B cell (primary cell): ENCODE data around the gene CARMIL1. TPM values are rescaled to one million over a fixed set of nuclear protein-coding genes. Genes with fewer than 3 reads are reported as not detected.

Experiments
- ATAC-seq: fragments of 200-7000 bp; cut with Tn5 transposase; one replicate; pipeline ENCODE4 v1.10.0; 2021; ENCODE audit warnings: low read depth, mild to moderate bottlenecking, moderate number of reproducible peaks, moderate library complexity
- CTCF ChIA-PET: fragments of 350-600 bp; sonication (Branson Sonifier 250); formaldehyde crosslinking; loops from one replicate; lab custom pipeline; 2021; ENCODE audit warnings: antibody characterized with exemption, inconsistent platforms; lab: Charles Lee
- POLR2A ChIA-PET: fragments of 350-600 bp; sonication (Branson Sonifier 250); formaldehyde crosslinking; loops from one replicate; lab custom pipeline; 2021; ENCODE audit warnings: antibody characterized with exemption; lab: Charles Lee
- DNase-seq: peaks from one replicate; pipeline ENCODE4 v3.0.0; 2013
- H2AFZ ChIP-seq: 2 replicates; pipeline ENCODE4 v1.6.1; 2012; ENCODE audit warnings: mild to moderate bottlenecking, low read depth, low read length; ENCODE audit not compliant: insufficient read depth, poor library complexity, severe bottlenecking
- H3K27ac ChIP-seq, 2 donors: 1 replicate in 1 of 2; 2 replicates in 1 of 2; pipeline ENCODE4 v1.5.1; 2012 to 2013; ENCODE audit warnings: low read length in 2 of 2, mild to moderate bottlenecking in 2 of 2, moderate library complexity in 1 of 2
- H3K27me3 ChIP-seq, 4 experiments: fragments of 200-600 bp in 1 of 4; sonication (generic) in 1 of 4; replicated peaks in 1 of 4; 1 replicate in 2 of 4; 2 replicates in 2 of 4; pipeline versions ENCODE4 v1.6.1 to v1.7.0; 2013 to 2016; ENCODE audit warnings: low read length in 3 of 4, mild to moderate bottlenecking in 2 of 4, mixed read lengths in 1 of 4, moderate library complexity in 1 of 4; ENCODE audit not compliant: insufficient read depth in 4 of 4, control insufficient read depth in 3 of 4; ENCODE audit errors: control extremely low read depth in 1 of 4
- H3K36me3 ChIP-seq, 2 experiments: replicated peaks in 1 of 2; 1 replicate in 1 of 2; 2 replicates in 1 of 2; pipeline versions ENCODE4 v1.6.1 to v1.7.1; 2013; ENCODE audit warnings: low read length in 1 of 2; ENCODE audit not compliant: insufficient read depth in 2 of 2, control insufficient read depth in 1 of 2; ENCODE audit errors: control extremely low read depth in 1 of 2, extremely low read depth in 1 of 2
- H3K4me1 ChIP-seq, 2 donors: fragments of 200-600 bp in 1 of 2; sonication (generic) in 1 of 2; 1 replicate in 1 of 2; 2 replicates in 1 of 2; pipeline versions ENCODE4 v1.5.1 to v1.6.1; 2013 to 2017; ENCODE audit warnings: low read length in 2 of 2; ENCODE audit not compliant: control insufficient read depth in 2 of 2, insufficient read depth in 2 of 2
- H3K4me2 ChIP-seq: replicated peaks from 2 replicates; pipeline ENCODE3; 2012; ENCODE audit warnings: mild to moderate bottlenecking, low read depth, low read length; ENCODE audit not compliant: poor library complexity, severe bottlenecking
- H3K4me3 ChIP-seq, 5 experiments: fragments of 200-600 bp in 1 of 5; sonication (generic) in 1 of 5; 1 replicate in 3 of 5; 2 replicates in 2 of 5; pipeline versions ENCODE4 v1.5.1 to v1.7.0; 2011 to 2016; ENCODE audit warnings: low read length in 4 of 5, mild to moderate bottlenecking in 4 of 5, low read depth in 2 of 5, control low read depth in 1 of 5, moderate library complexity in 1 of 5; ENCODE audit not compliant: insufficient read depth in 1 of 5; ENCODE audit errors: control extremely low read depth in 1 of 5, extremely low read depth in 1 of 5
- H3K79me2 ChIP-seq: fragments of 200-600 bp; sonication (generic); one replicate; pipeline ENCODE4 v1.6.0; 2016; ENCODE audit warnings: low read length; ENCODE audit not compliant: control insufficient read depth, insufficient read depth
- H3K9ac ChIP-seq: fragments of 200-600 bp; sonication (generic); 2 replicates; pipeline ENCODE4 v1.6.1; 2017; ENCODE audit warnings: mild to moderate bottlenecking, low read length, moderate library complexity
- H3K9me3 ChIP-seq, 3 donors: one replicate each; pipeline versions ENCODE4 v1.6.1 to v1.7.1; 2013; ENCODE audit warnings: low read length in 2 of 3; ENCODE audit not compliant: control insufficient read depth in 2 of 3, insufficient read depth in 1 of 3; ENCODE audit errors: control extremely low read depth in 1 of 3
- H4K20me1 ChIP-seq: 2 replicates; pipeline ENCODE4 v1.6.0; 2012; ENCODE audit warnings: mild to moderate bottlenecking, low read length; ENCODE audit not compliant: insufficient read depth, control insufficient read depth, poor library complexity, severe bottlenecking
- H3K27ac Mint-ChIP-seq: one replicate; pipeline ENCODE4 v1.8.0; 2021; ENCODE audit warnings: mixed read lengths
- H3K27me3 Mint-ChIP-seq: one replicate; pipeline ENCODE4 v1.8.0; 2021; ENCODE audit warnings: mixed read lengths
- H3K4me1 Mint-ChIP-seq: one replicate; pipeline ENCODE4 v1.8.0; 2021; ENCODE audit warnings: mixed read lengths
- H3K4me3 Mint-ChIP-seq: one replicate; pipeline ENCODE4 v1.8.0; 2021; ENCODE audit warnings: mixed read lengths
- H3K9me3 Mint-ChIP-seq: one replicate; pipeline ENCODE4 v1.8.0; 2022; ENCODE audit warnings: mixed read lengths; ENCODE audit not compliant: insufficient read depth
- CTCF ChIP-seq: fragments of 200-600 bp; IDR thresholded peaks from one replicate; pipeline ENCODE4 v1.8.0; 2022; ENCODE audit warnings: antibody characterized with exemption, mild to moderate bottlenecking
- EZH2 ChIP-seq: IDR thresholded peaks from 2 replicates; pipeline ENCODE4 v1.6.1; 2012; ENCODE audit warnings: borderline replicate concordance, low read depth, mild to moderate bottlenecking, moderate library complexity, low read length; ENCODE audit not compliant: insufficient read depth, poor library complexity, severe bottlenecking
- WGBS: methylation state at CpG from one replicate; pipeline ENCODE4 v1.1.5; 2013; ENCODE audit warnings: missing lambda C conversion rate; ENCODE audit not compliant: insufficient coverage; 5-methylcytosine and 5-hydroxymethylcytosine counted together
- intact Hi-C: fragments of 100-400 bp; cut with micrococcal nuclease; formaldehyde crosslinking; loops from one replicate; pipeline ENCODE4 v1.10.0; 2022
- polyA plus RNA-seq: library from polyadenylated mRNA; depleted of rRNA; stranded (reverse); fragments of >200 nt; gene quantifications from 2 replicates; pipeline ENCODE4 v1.2.3, GENCODE V29; 2012
- total RNA-seq, 2 donors: library from RNA; stranded (reverse); fragments of 120-200 nt in 1 of 2; gene quantifications; 1 replicate in 1 of 2; 2 replicates in 1 of 2; pipeline versions ENCODE4 v1.2.3 to v1.2.4, GENCODE V29; 2013 to 2022

CARMIL1 gene
- total and polyA plus RNA-seq, 2 donors (not counting 1 experiment from before 2014, with no cell fraction given), result 7.5 to 11.0 TPM

- Mint-ChIP-seq H3K9me3 (no peaks in the 10 kb centered on the region), H3K27me3 (peaks cover 3% of the 10 kb centered on the region), H3K27ac (no peak overlapping the region), H3K4me1 (peaks cover 7% of the 10 kb centered on the region), H3K4me3 (no peak overlapping the region)
- H4K20me1 ChIP-seq, result no peaks in the 10 kb centered on the region
- no peaks in the 10 kb centered on the region for H3K36me3 ChIP-seq
- H3K9me3 ChIP-seq, result no peaks in the 10 kb centered on the region
- no peaks in the 10 kb centered on the region for H3K27me3 ChIP-seq
- no peaks in the 10 kb centered on the region for H3K4me1 ChIP-seq
- CTCF ChIA-PET, result no interaction called here
- H3K79me2 ChIP-seq, result no peaks in the 10 kb centered on the region
- H2AFZ ChIP-seq, result no peak overlapping the region
- WGBS, result no CpG with 5 or more reads among the region's 4 CpGs
- POLR2A ChIA-PET, result no interaction called here
- DNase-seq, result no peak
- TF ChIP-seq EZH2, result no peak
- TF ChIP-seq CTCF, result no peak
- no peak overlapping the region for H3K4me2 ChIP-seq
- no peak overlapping the region for H3K4me3 ChIP-seq
- H3K27ac ChIP-seq, result no peak overlapping the region
- H3K9ac ChIP-seq, result no peak overlapping the region
- ATAC-seq, result no peak
- intact Hi-C loops, result no loop called here
Observed at GRCh38 chr6:25463441-25463840, 184.3 kb downstream of the CARMIL1 start.

- Histone ChIP-seq H3K27me3 (no peaks in the 10 kb centered on the region), H3K9ac (no peak overlapping the region), H3K4me1 (no peaks in the 10 kb centered on the region), H3K9me3 (no peaks in the 10 kb centered on the region), H3K79me2 (no peaks in the 10 kb centered on the region), H3K4me2 (no peak overlapping the region), H3K36me3 (no peaks in the 10 kb centered on the region), H3K27ac (no peak overlapping the region), H3K4me3 (no peak overlapping the region), H2AFZ (no peak overlapping the region), H4K20me1 (no peaks in the 10 kb centered on the region)
- no CpG with 5 or more reads among the region's 1 CpG for WGBS
- ATAC-seq (no peak), DNase-seq (no peak)
- POLR2A ChIA-PET, result no interaction called here
- Mint-ChIP-seq H3K9me3 (no peaks in the 10 kb centered on the region), H3K27me3 (peaks cover 3% of the 10 kb centered on the region), H3K4me3 (no peak overlapping the region), H3K4me1 (peaks cover 7% of the 10 kb centered on the region), H3K27ac (no peak overlapping the region)
- CTCF ChIA-PET, result interaction anchor here (0.6 to 1.1 kb wide), 2 partner anchors 45 to 199 kb away, joined by 4 to 5 read pairs; no protein-coding TSS in a partner anchor
- intact Hi-C loops, result no loop called here
- TF ChIP-seq CTCF, result no peak
- TF ChIP-seq EZH2, result no peak
Observed at GRCh38 chr6:25464225-25464624, 185.1 kb downstream of the CARMIL1 start.
